HG03432 (cell line): ENCODE data around the gene DTYMK.
"Not testable (repeated sequence)": the region's sequence is repeated elsewhere in the genome, so short reads cannot be mapped to it uniquely, and the experiment has no call there.

Experiments used
- ATAC-seq: cut with Tn5 transposase; IDR thresholded peaks from one replicate; pipeline ENCODE4 v1.9.1; 2021; ENCODE audit warnings: mild to moderate bottlenecking, moderate library complexity; ENCODE audit not compliant: unreplicated experiment

DTYMK gene

GRCh38 chr2:241686650-241687425, at the start of gene DTYMK:
Gene DTYMK (minus strand): TSS chr2:241686815. CDS start chr2:241686783, 32 bp downstream.
- ATAC-seq, result peak; percentile 95

DNA sequence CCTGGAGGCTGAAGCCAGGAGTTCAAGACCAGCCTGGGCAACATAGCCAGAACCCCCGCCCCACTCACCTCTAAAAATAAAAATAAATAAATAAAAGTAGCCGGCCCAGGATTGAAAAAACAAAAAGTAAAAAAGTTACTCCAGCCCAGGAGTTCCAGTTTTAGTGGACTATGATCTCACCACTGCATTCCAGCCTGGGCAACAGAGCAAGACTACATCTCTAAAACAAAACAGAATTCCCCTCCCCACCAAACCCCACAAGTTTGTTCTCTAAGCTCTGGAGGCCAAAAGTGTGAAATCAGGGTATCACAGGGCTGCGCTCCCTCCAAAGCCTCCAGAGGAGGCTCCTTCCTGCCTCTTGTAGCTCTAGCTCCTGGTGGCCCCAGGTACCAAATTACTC, 49.5 kb upstream of the DTYMK start:
- no peak for ATAC-seq

- peak; percentile 79 for ATAC-seq
These were observed 48.0 kb upstream of the DTYMK start, which contains the start of gene D2HGDH for GRCh38 chr2:241734467-241735208. Gene D2HGDH (plus strand): TSS chr2:241734630. CDS start chr2:241735225, 595 bp downstream.

DNA sequence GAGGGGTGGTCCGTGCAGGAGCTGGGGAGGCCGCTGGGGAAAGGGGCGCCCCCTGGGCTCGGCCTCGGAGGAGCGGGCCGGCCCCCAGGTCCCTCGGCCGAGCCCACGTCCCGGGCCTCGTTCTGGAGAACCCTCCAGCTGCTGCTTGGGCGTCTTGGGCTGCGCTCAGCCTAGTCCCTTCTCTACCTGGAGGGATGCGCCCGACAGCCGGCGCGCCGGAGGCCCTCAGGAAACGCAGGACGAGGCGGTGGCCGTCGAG, 47.5 kb upstream of the DTYMK start:
- ATAC-seq, result peak; percentile 35

- no peak for ATAC-seq
These were observed 47.0 kb upstream of the DTYMK start for GRCh38 chr2:241733391-241734207.

DNA sequence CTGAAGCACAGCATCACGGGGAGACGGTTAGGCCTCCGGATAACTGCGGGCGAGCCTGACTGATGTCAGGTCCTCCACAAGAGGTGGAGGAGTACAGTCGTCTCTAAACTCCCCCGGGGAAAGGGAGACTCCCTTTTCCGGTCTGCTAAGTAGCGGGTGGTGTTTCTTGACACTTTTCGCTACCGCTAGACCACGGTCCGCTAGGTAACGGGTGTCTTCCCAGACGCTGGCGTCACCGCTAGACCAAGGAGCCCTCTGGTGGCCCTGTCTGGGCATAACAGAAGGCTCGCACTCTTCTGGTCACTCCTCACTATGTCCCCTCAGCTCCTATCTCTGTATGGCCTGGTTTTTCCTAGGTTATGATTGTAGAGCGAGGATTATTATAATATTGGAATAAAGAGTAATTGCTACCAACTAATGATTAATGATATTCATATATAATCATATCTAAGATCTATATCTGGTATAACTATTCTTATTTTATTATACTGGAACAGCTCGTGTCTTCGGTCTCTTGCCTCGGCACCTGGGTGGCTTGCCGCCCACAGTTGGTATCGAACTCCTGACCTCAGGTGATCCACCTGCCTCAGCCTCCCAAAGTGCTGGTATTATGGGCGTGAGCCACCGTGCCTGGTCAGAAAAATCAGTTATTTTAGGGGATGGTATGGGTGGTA, 46.0 kb upstream of the DTYMK start:
- ATAC-seq, result not testable (repeated sequence)

- no peak for ATAC-seq
These were observed 44.2 kb upstream of the DTYMK start for GRCh38 chr2:241730671-241731293.

GRCh38 chr2:241729868-241730267, 43.3 kb upstream of the DTYMK start:
- no peak for ATAC-seq

GRCh38 chr2:241728627-241729026, 42.0 kb upstream of the DTYMK start:
- no peak for ATAC-seq

- ATAC-seq, result no peak
These were observed 41.4 kb upstream of the DTYMK start for GRCh38 chr2:241728000-241728399.

DNA sequence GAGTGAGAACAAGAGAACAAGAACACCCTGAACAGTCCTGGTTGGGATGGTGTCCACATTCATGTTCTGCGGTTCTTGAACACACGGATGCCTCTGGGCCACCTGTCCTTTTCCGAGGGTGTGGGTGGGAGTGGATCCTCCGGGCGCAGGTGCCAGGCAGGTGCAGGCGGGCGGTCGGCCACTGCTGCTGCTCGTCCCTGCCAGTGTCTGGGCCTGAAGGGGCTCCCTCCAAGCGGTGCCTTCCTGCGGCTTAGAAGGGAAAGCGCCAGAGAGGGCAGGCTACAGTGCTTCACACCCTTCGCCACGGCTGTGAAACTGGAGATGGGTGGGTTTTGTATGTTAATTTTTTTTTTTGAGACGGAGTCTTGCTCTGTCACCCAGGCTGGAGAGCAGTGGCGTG, 39.8 kb upstream of the DTYMK start:
- no peak for ATAC-seq

DNA sequence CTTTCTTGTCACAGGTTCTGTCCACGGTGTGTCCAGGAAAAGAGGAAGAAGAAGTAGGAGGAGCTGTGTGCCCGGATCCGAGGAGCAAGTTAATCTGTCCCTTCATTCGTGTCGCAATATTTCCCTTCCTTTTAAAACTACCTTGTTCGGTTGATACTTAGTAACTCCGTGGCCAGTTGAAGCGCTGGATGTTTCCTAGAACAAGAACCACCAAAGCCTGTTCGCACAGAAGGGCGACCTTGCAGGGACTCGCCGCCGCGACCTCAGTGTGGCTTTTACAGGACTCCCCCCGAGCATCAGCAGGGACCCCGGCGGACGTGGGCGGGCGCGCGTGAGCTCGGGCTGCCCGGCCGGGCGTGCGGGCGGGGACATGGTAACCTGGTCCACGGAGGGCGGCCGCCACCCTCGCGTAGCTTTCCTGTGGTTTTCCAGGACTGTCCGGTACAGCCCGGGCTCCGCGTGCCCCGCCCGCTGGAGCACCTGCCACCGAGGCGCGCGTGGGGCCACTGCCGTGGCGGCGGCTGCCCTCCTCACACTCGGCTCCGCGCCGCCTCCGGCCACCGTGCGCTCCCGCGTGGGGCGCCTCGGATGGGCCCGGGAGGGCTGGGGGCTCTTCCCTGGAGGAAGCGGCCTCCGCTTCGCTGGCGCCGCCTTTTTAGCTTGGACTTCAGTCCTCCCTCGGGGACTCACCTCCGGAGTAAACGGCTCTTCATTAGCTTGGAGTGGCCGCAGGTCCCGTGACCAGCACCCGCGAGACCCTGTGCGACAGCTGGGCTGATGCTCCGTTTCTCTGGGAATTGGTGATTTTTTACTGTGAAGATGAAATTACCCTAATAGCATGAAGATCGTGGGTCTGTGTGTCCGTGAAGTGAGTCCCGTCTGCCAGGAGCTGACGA, 38.6 kb upstream of the DTYMK start:
- no peak for ATAC-seq

DNA sequence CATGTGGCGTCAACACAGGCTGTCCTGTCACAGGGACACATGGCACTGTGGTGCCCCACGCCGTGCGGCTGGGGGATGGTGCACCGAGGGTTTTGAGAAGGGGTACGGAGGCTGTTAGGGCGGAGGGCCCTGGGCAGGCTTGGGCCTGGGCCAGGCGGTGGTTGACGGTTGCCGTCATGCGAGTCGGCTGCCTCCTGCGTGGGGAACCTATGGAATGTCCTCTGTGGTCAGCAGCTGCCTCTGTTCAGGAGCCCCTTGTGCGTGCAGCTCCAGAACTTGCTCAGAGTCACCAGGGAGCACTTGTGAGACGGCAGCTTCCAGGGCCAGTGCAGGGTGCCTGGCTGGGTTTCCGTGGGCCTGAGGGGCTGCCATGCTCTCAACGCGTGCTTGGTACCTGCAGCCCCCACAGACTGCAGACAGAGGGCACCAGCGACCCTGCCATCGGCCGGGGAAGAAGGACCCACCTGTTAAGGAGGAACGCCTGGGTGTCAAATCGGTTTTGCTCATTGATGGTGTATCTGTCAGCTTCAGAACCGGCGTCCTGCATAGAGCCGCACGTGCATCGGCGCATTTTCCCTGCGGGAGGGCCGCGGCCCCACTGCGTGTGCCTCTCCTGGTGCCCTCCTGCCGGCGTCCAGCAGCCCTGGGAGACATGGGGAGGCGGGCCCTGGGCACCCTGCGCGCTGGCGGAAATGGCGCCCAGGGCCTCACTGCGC, 37.8 kb upstream of the DTYMK start:
- no peak for ATAC-seq

- ATAC-seq, result no peak
These were observed 36.4 kb upstream of the DTYMK start for GRCh38 chr2:241722896-241723454.

GRCh38 chr2:241721852-241722251, 35.2 kb upstream of the DTYMK start:
- no peak for ATAC-seq

DNA sequence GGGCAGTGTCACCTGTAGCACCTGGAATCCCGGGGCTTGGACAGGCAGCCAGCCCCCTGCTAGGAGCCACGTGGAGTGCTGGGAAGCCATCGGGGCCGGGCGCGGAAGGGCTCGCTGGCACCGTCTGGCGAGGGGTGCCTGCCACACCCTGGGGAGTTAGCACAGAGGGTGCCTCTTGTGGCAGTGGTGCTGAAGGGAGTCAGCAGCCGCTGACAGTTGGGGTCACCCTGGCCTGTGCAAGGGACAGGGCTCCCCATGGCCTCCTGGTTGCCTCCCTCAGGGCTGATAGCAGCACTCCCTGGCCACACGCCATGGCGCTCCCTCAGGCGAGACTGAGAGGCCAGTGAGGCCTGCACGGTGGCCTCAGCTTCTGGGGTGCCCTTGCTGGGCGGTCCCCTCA, 33.9 kb upstream of the DTYMK start:
- ATAC-seq, result no peak

DNA sequence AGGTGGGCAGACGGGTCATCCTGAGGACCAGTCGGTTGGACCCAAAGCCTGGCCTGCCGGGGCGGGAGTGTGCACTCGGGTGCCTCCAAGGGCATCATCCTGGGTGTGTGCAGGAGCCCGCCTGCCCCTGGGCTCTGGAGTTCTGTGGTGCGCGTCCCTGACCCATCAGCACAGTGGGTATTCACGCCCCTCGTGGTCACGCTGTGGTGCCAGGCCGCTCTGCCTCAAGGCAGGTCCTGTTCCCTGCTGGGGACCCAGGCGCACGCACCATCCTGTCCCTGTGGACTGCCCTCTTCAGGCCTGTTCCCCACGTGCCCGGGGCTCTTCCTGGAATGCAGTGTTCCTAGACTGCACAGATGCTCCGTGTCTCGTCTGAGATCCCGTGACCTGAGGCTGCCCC, 33.5 kb upstream of the DTYMK start:
- no peak for ATAC-seq

DNA sequence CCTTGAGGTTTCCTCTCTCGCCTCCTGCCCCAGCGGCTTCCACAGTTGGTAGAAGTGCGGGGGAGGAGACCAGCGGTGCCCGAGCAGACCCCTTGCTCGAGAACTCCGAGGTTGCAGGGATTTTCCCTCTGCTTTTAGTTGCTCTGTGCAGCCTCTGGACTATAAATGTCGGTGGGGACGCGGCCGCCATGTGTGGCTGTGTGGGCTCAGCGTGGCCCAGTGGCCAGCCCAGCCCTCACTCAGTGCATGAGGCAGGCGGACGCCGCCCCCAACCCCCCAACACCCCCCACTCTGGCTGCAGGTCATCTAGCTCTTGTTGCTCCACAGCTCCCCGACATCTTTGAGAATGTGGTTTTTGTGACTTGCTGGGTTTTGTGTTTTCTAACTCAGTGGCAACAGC, 32.5 kb upstream of the DTYMK start:
- no peak for ATAC-seq

GRCh38 chr2:241708879-241709278, 22.3 kb upstream of the DTYMK start:
- no peak for ATAC-seq
